Right lobe of liver (tissue), 6 donors: ENCODE data around the gene KIF15. TPM values are rescaled to one million over a fixed set of nuclear protein-coding genes. Genes with fewer than 3 reads are reported as not detected.

Experiments used
- ATAC-seq, 4 donors: fragments of 200-7000 bp; cut with Tn5 transposase; one replicate each; pipeline ENCODE4 v1.9.1; 2020; ENCODE audit warnings: mild to moderate bottlenecking in 4 of 4, moderate library complexity in 4 of 4
- DNase-seq, 3 donors: peaks; one replicate each; pipeline ENCODE4 v3.0.0-alpha.2; 2020
- H3K27ac ChIP-seq, 3 donors: fragments of 200-600 bp; one replicate each; pipeline ENCODE4 v1.8.0; 2022
- H3K27me3 ChIP-seq, 2 donors: fragments of 200-600 bp; one replicate each; pipeline ENCODE4 v1.8.0; 2022
- H3K36me3 ChIP-seq, 4 donors: fragments of 200-600 bp; sonication (generic) in 1 of 4; one replicate each; pipeline versions ENCODE4 v1.5.1 to v1.8.0; 2017 to 2022; ENCODE audit warnings: control low read depth in 1 of 4
- H3K4me1 ChIP-seq, 4 donors: fragments of 200-600 bp; sonication (generic) in 1 of 4; one replicate each; pipeline versions ENCODE4 v1.5.1 to v1.8.0; 2017 to 2022; ENCODE audit warnings: control low read depth in 1 of 4
- H3K4me3 ChIP-seq, 3 donors: fragments of 200-600 bp; one replicate each; pipeline ENCODE4 v1.8.0; 2022
- H3K9me3 ChIP-seq, 4 donors: fragments of 200-600 bp; sonication (generic) in 1 of 4; one replicate each; pipeline versions ENCODE4 v1.5.1 to v1.8.0; 2017 to 2022; ENCODE audit warnings: control low read depth in 1 of 4
- POLR2A ChIP-seq: fragments of 450-650 bp; IDR thresholded peaks from one replicate; pipeline ENCODE4 v1.6.1; 2017; ENCODE audit warnings: antibody characterized with exemption, mild to moderate bottlenecking
- WGBS: methylation state at CpG from one replicate; pipeline ENCODE4 v1.1.6; 2018; ENCODE audit warnings: low coverage, low lambda C conversion rate; ENCODE audit not compliant: insufficient coverage; ENCODE audit errors: missing lambda C conversion rate; 5-methylcytosine and 5-hydroxymethylcytosine counted together
- intact Hi-C, 2 donors: fragments of 100-400 bp; cut with DNase I; formaldehyde crosslinking; loops; one replicate each; pipeline versions ENCODE4 v1.11.2 to v1.14.1; 2022
- total RNA-seq, 6 experiments: library from RNA; depleted of rRNA in 2 of 6; stranded (reverse); fragments of >200 nt in 2 of 6; fragmentation: NEBNext Ultra II Directional in 3 of 6; extraction: Animal tissue kit (Norgen Biotek cat#: 25700) in 3 of 6; gene quantifications; one replicate each; pipeline versions ENCODE4 v1.1.0 to v1.2.4, GENCODE V29; 2016 to 2023
- TF ChIP-seq, protein P1 (sequence below), 4 donors: fragments of 200-600 bp in 3 of 4; fragments of 450-650 bp in 1 of 4; IDR thresholded peaks; one replicate each; pipeline versions ENCODE4 v1.5.1 to v1.8.0; 2016 to 2022; ENCODE audit warnings: antibody characterized with exemption in 4 of 4, mild to moderate bottlenecking in 2 of 4
- donor health status: DM: no; HTN: yes; CAD: no.
- donor health status: DM: no; HTN: no; CAD: no.
- donor health status: DM: no; HTN: no; CAD: no.
- donor health status: DM: no; HTN: yes; CAD: no.
- donor health status: DM: no; HTN: yes; CAD: no.

The KIF15 gene
- total RNA-seq, 6 experiments from 2014 or later = 0.09 to 0.51 (median 0.22) TPM

DNA sequence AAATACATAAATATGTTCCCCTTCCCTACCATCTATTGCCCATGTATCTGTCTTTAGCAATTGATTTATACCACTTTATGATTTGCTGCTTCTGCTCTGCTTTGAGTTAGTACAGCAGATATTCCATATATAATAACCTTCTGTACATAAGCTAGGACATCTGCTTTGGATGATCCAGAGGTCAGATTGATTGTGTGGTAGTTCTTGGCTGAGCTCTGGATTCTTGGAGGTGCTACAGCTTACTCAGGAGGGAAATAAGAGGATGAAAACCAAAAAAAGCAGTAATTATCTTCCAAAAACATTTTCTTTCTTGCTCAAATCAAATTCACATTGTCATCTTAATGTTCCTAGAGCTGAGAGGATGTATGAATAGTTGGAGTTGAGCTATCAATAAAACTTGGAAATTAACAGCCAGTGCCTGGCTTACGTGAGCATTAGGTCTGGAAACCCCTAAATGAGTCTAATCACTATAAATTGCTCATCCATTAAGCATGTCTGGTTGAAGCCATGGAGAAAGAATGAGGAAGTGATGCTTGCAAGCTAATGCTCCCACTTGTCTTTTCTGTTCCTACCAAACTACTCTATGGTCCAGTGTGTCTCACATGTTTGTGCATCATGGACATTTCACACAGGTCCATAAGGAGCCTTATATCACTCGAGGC is 63.8 kb downstream of the KIF15 start:
- Histone ChIP-seq H3K4me3 (no peak overlapping the region), H3K27ac (no peak overlapping the region), H3K27me3 (no peaks in the 10 kb centered on the region), H3K36me3 (no peaks in the 10 kb centered on the region), H3K9me3 (no peaks in the 10 kb centered on the region), H3K4me1 (no peaks in the 10 kb centered on the region)
- intact Hi-C loops = no loop called here
- DNase-seq = no peak
- ATAC-seq = no peak
- 93% methylated on average over 2 of the region's 2 CpGs for WGBS
- no peak for TF ChIP-seq POLR2A
- TF ChIP-seq, protein P1, sequence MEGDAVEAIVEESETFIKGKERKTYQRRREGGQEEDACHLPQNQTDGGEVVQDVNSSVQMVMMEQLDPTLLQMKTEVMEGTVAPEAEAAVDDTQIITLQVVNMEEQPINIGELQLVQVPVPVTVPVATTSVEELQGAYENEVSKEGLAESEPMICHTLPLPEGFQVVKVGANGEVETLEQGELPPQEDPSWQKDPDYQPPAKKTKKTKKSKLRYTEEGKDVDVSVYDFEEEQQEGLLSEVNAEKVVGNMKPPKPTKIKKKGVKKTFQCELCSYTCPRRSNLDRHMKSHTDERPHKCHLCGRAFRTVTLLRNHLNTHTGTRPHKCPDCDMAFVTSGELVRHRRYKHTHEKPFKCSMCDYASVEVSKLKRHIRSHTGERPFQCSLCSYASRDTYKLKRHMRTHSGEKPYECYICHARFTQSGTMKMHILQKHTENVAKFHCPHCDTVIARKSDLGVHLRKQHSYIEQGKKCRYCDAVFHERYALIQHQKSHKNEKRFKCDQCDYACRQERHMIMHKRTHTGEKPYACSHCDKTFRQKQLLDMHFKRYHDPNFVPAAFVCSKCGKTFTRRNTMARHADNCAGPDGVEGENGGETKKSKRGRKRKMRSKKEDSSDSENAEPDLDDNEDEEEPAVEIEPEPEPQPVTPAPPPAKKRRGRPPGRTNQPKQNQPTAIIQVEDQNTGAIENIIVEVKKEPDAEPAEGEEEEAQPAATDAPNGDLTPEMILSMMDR (IDR thresholded peaks at IDR 0.05) = no peak

DNA sequence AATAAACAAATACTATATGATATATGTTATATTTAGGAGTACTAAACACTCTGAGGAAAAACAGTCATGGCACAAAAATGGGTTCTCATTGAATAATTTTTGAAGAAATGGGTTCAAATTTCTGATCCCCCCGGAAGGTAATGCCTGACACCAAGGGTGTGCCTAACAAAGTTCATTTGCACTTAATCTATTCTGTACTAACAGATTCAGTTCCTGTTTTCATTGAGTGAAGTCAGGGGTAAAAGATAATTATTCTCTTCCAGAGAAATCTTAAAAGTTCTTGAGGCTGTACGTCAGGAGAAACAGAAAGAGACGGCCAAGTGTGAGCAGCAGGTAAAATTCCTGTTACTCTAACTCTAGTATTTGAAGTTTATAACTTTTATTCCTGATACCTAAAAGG is 65.6 kb downstream of the KIF15 start:
- ATAC-seq = no peak
- Histone ChIP-seq H3K4me3 (no peak overlapping the region), H3K27me3 (no peaks in the 10 kb centered on the region), H3K36me3 (no peaks in the 10 kb centered on the region), H3K9me3 (no peaks in the 10 kb centered on the region), H3K27ac (no peak overlapping the region), H3K4me1 (no peaks in the 10 kb centered on the region)
- TF ChIP-seq POLR2A = no peak
- TF ChIP-seq, protein P1 (IDR thresholded peaks at IDR 0.05) = no peak
- 82% methylated on average over 3 of the region's 3 CpGs for WGBS
- intact Hi-C loops = no loop called here
- no peak for DNase-seq

DNA sequence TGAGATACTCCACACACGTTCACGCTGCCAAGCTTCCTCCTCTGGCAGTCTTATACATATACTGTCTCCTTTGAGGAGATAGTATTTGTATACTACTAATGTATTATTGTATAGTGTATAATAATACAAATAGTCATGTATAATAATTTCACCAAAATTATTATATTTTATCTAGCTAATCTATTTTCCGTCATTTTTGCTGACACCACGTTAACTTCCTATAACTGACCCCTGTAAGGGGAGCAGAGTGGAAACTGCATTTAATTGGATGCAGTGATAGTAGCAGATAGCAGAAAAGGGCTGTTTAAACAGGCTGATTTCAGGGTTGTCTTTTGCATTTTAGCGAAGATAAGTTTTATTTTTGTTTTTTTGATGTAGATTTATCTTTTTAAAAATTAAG is 69.6 kb downstream of the KIF15 start:
- intact Hi-C loops = no loop called here

DNA sequence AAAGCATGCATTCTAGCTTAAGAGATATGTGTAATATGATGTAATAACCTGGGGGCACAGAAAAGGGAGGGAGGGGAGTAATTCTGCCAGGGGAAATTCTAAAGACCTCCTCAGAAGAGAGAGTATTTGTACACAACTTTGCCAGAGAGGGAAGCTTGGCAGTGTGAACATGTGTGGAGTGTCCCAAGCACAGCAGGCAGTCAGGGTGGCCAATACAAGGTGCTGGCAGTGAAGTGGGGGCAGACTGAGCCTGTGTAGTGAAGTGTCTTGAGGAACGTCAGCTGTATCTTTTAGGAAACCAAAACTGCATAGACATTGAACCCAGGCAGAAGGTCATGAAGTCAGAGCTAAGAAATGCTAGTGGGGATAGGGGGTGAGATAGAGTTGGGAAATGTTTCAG is 70.4 kb downstream of the KIF15 start:
- H3K27me3 ChIP-seq = no peaks in the 10 kb centered on the region
- DNase-seq (no peak), ATAC-seq (no peak)
- H3K4me1 ChIP-seq = no peaks in the 10 kb centered on the region
- no peaks in the 10 kb centered on the region for H3K9me3 ChIP-seq
- WGBS = 100% methylated on average over 1 of the region's 1 CpG
- H3K4me3 ChIP-seq = no peak overlapping the region
- H3K36me3 ChIP-seq = no peaks in the 10 kb centered on the region
- intact Hi-C loops = no loop called here
- no peak for TF ChIP-seq POLR2A
- TF ChIP-seq, protein P1 (IDR thresholded peaks at IDR 0.05) = no peak
- H3K27ac ChIP-seq = no peak overlapping the region

More for the DNA sequence above, 69.6 kb downstream of the KIF15 start:
- DNase-seq (no peak), ATAC-seq (no peak)
- H3K4me1 ChIP-seq = no peaks in the 10 kb centered on the region
- H3K27me3 ChIP-seq = no peaks in the 10 kb centered on the region
- no peak overlapping the region for H3K4me3 ChIP-seq
- no peak for TF ChIP-seq POLR2A
- TF ChIP-seq, protein P1 (IDR thresholded peaks at IDR 0.05) = no peak
- H3K36me3 ChIP-seq = no peaks in the 10 kb centered on the region
- 92% methylated on average over 5 of the region's 5 CpGs for WGBS
- no peaks in the 10 kb centered on the region for H3K9me3 ChIP-seq
- no peak overlapping the region for H3K27ac ChIP-seq
